ENCODE data around the gene TMEM115.

The TMEM115 gene

GRCh38 chr3:50330330-50330729 is 29.0 kb downstream of the TMEM115 start:
- no peak for DNase-seq

GRCh38 chr3:50327943-50328691 is 31.2 kb downstream of the TMEM115 start, which contains the start of gene TUSC2:
Gene TUSC2, minus strand, starts transcription at chr3:50328223. Its CDS starts 124 bp downstream, at chr3:50328099.
- peak; percentile 98 for DNase-seq

- no peak for DNase-seq
These were observed 32.2 kb downstream of the TMEM115 start for GRCh38 chr3:50327129-50327528.

GRCh38 chr3:50326182-50326541 is 33.2 kb downstream of the TMEM115 start:
- DNase-seq: no peak

GRCh38 chr3:50325497-50326181 is 33.7 kb downstream of the TMEM115 start:
- DNase-seq: no peak

GRCh38 chr3:50325113-50325480 is 34.2 kb downstream of the TMEM115 start:
- DNase-seq: no peak

GRCh38 chr3:50324351-50325112 is 34.8 kb downstream of the TMEM115 start:
- peak; percentile 58 for DNase-seq

GRCh38 chr3:50323614-50324199 is 35.6 kb downstream of the TMEM115 start:
- no peak for DNase-seq

GRCh38 chr3:50323092-50323600 is 36.2 kb downstream of the TMEM115 start:
- DNase-seq: no peak

- DNase-seq: no peak
These were observed 36.8 kb downstream of the TMEM115 start, which contains the start of gene HYAL2 for GRCh38 chr3:50322386-50323091. Gene HYAL2, minus strand, starts transcription at chr3:50322745. Its CDS starts 2,256 bp downstream, at chr3:50320489.

- no peak for DNase-seq
These were observed 37.3 kb downstream of the TMEM115 start for GRCh38 chr3:50322115-50322385.

- DNase-seq: peak; percentile 92
These were observed 37.8 kb downstream of the TMEM115 start for GRCh38 chr3:50321336-50322114.

- DNase-seq: peak; percentile 53
These were observed 38.4 kb downstream of the TMEM115 start for GRCh38 chr3:50320853-50321335.

GRCh38 chr3:50319894-50320625 is 39.3 kb downstream of the TMEM115 start:
- no peak for DNase-seq

GRCh38 chr3:50319181-50319893 is 40.0 kb downstream of the TMEM115 start:
- DNase-seq: no peak

GRCh38 chr3:50318615-50319014 is 40.7 kb downstream of the TMEM115 start:
- no peak for DNase-seq

- no peak for DNase-seq
These were observed 41.2 kb downstream of the TMEM115 start for GRCh38 chr3:50318163-50318562.

- DNase-seq: no peak
These were observed 42.0 kb downstream of the TMEM115 start for GRCh38 chr3:50317300-50317699.

- peak; percentile 66 for DNase-seq
These were observed 42.6 kb downstream of the TMEM115 start for GRCh38 chr3:50316657-50317242.

- no peak for DNase-seq
These were observed 44.5 kb downstream of the TMEM115 start for GRCh38 chr3:50314816-50315215.

Data from kidney glomerular epithelial cell (primary cell).